Measurements from ENCODE around the gene S100A1.
A peak's percentile ranks its signal among the peaks of the same experiment; 100 is the strongest.

Gene S100A1

DNA sequence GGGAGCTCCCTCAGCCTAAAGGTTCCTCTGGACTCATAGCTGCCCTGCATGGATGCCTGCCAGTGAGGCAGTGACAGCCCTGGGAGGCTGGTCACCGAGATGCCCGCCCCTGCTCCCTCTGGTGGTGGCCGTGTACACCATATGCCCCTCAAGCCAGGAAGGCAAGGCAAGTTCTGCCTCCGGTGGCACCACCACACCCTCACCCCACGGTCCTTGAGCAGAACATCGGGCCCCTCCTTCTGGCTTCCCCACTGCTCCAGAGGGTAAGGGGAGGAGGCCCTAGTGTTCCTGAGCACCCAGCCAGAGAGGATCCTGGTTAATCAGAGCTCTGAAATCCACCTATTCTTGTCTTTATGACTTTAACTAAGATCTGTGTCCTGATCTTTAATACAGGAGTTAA lies 10.6 kb upstream of the S100A1 start:
- H3K14ac ChIP-seq (ENCODE audit: low read length in 2 of 2), result no peak overlapping the region
- peak overlapping the region; percentile 15 to 65 for H3K4ac ChIP-seq (ENCODE audit: low read depth in 1 of 2, low read length in 2 of 2)
- H2BK5ac ChIP-seq (ENCODE audit: low read depth, low read length, poor library complexity, severe bottlenecking), result no peak overlapping the region
- peak; percentile 70 for DNase-seq
- H4K91ac ChIP-seq (ENCODE audit: low read length), result no peak overlapping the region
- H3K9me3 ChIP-seq (ENCODE audit: control insufficient read depth, low read length), result peaks cover 5% of the 10 kb centered on the region
- H3K9ac ChIP-seq (ENCODE audit: low read length), result peak overlapping the region; percentile 47
- H3K27ac ChIP-seq (ENCODE audit: low read length, poor library complexity, severe bottlenecking), result no peak overlapping the region
- peaks cover 20% of the 10 kb centered on the region for H3K4me1 ChIP-seq (ENCODE audit: control insufficient read depth, insufficient read depth, low read depth, low read length)
- H2AK5ac ChIP-seq (ENCODE audit: low read length, severe bottlenecking), result no peak overlapping the region
- no peak overlapping the region for H3K4me3 ChIP-seq (ENCODE audit: insufficient read depth in 1 of 2, low read depth in 1 of 2, low read length in 2 of 2)
- H3K18ac ChIP-seq (ENCODE audit: low read depth in 1 of 2, low read length in 2 of 2), result peak overlapping the region in 1 of 2 experiments; percentile 5
- H3K23ac ChIP-seq (ENCODE audit: low read length in 2 of 2), result no peak overlapping the region
- H2BK120ac ChIP-seq (ENCODE audit: low read depth, low read length), result peak overlapping the region; percentile 11
- H2BK12ac ChIP-seq (ENCODE audit: low read length in 2 of 2), result no peak overlapping the region
- H3K79me1 ChIP-seq (replicated peaks; ENCODE audit: low read length, poor library complexity, severe bottlenecking), result peaks cover 3% of the 10 kb centered on the region
- H3K36me3 ChIP-seq (ENCODE audit: control insufficient read depth in 1 of 2, insufficient read depth in 2 of 2, low read depth in 1 of 2, low read length in 2 of 2), result peaks cover 24 to 45% of the 10 kb centered on the region in 2 experiments
- no peaks in the 10 kb centered on the region for H3K27me3 ChIP-seq (ENCODE audit: control insufficient read depth in 1 of 2, insufficient read depth in 1 of 2, low read length in 2 of 2)
- 13% methylated on average over 6 of the region's 6 CpGs for WGBS
- H4K8ac ChIP-seq (ENCODE audit: low read length), result peak overlapping the region; percentile 50
- H3K4me2 ChIP-seq (ENCODE audit: low read length, poor library complexity, severe bottlenecking), result no peak overlapping the region
- H2AFZ ChIP-seq (ENCODE audit: low read depth, low read length), result no peak overlapping the region
- no peak overlapping the region for H2BK15ac ChIP-seq (ENCODE audit: low read depth, poor library complexity, severe bottlenecking)

DNA sequence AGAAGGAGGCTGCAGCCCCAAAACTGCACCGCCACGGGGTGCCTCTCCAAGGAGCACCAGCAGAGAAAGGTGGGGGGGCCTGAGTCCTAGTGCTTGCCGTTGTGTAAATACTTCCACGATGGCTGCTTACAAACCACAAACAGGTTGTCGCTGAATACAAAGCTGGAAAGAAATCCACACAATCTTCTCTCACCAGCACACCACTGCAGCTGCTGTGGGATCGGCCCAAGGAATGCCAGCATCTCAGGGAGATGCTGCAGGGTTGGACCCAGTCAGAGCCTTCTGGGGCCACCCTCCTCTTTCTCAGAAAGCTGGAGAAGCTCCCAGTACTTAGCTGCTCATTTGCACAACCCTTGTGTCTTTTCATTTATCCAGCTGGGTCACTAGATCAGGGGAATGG lies 9.1 kb upstream of the S100A1 start:
- Histone ChIP-seq H3K27me3 (ENCODE audit: control insufficient read depth in 1 of 2, insufficient read depth in 1 of 2, low read length in 2 of 2) (no peaks in the 10 kb centered on the region), H3K79me1 (replicated peaks; ENCODE audit: low read length, poor library complexity, severe bottlenecking) (peaks cover 4% of the 10 kb centered on the region), H3K9me3 (ENCODE audit: control insufficient read depth, low read length) (peaks cover 5% of the 10 kb centered on the region), H2BK120ac (ENCODE audit: low read depth, low read length) (no peak overlapping the region), H3K4me1 (ENCODE audit: control insufficient read depth, insufficient read depth, low read depth, low read length) (peaks cover 13% of the 10 kb centered on the region), H3K14ac (ENCODE audit: low read length in 2 of 2) (no peak overlapping the region), H3K18ac (ENCODE audit: low read depth in 1 of 2, low read length in 2 of 2) (no peak overlapping the region), H3K9ac (ENCODE audit: low read length) (no peak overlapping the region), H2BK12ac (ENCODE audit: low read length in 2 of 2) (no peak overlapping the region), H2AFZ (ENCODE audit: low read depth, low read length) (no peak overlapping the region), H3K23ac (ENCODE audit: low read length in 2 of 2) (no peak overlapping the region), H3K27ac (ENCODE audit: low read length, poor library complexity, severe bottlenecking) (no peak overlapping the region), H3K4ac (ENCODE audit: low read depth in 1 of 2, low read length in 2 of 2) (no peak overlapping the region), H3K36me3 (ENCODE audit: control insufficient read depth in 1 of 2, insufficient read depth in 2 of 2, low read depth in 1 of 2, low read length in 2 of 2) (peaks cover 30 to 59% of the 10 kb centered on the region in 2 experiments), H3K4me2 (ENCODE audit: low read length, poor library complexity, severe bottlenecking) (no peak overlapping the region), H2BK5ac (ENCODE audit: low read depth, low read length, poor library complexity, severe bottlenecking) (no peak overlapping the region), H2BK15ac (ENCODE audit: low read depth, poor library complexity, severe bottlenecking) (no peak overlapping the region), H2AK5ac (ENCODE audit: low read length, severe bottlenecking) (no peak overlapping the region), H3K4me3 (ENCODE audit: insufficient read depth in 1 of 2, low read depth in 1 of 2, low read length in 2 of 2) (no peak overlapping the region), H4K8ac (ENCODE audit: low read length) (no peak overlapping the region), H4K91ac (ENCODE audit: low read length) (no peak overlapping the region)
- DNase-seq, result no peak
- 96% methylated on average over 6 of the region's 6 CpGs for WGBS

DNA sequence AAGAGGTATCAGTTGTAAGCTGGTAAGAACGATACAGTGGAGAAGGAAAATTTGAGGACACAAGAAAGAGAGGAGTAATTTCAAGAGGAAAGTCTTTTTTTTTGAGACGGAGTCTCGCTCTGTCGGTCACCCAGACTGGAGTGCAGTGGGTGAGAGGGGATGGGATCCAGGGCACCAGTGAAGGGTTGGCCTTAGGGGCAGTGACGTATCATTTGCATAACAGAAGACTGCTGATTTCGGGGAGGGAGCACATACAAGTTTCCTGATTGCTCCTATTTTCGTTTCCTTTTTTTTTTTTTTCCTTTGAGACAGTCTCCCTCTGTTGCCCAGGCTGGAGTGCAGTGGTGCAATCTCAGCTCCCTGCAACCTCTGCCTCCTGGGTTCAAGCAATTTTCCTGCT lies 5.1 kb upstream of the S100A1 start:
- Histone ChIP-seq H3K14ac (ENCODE audit: low read length in 2 of 2) (no peak overlapping the region), H3K9ac (ENCODE audit: low read length) (peak overlapping the region; percentile 6), H2BK15ac (ENCODE audit: low read depth, poor library complexity, severe bottlenecking) (no peak overlapping the region), H3K27ac (ENCODE audit: low read length, poor library complexity, severe bottlenecking) (no peak overlapping the region), H2BK12ac (ENCODE audit: low read length in 2 of 2) (no peak overlapping the region), H4K8ac (ENCODE audit: low read length) (no peak overlapping the region), H3K4me1 (ENCODE audit: control insufficient read depth, insufficient read depth, low read depth, low read length) (peaks cover 22% of the 10 kb centered on the region), H3K79me1 (replicated peaks; ENCODE audit: low read length, poor library complexity, severe bottlenecking) (peaks cover 6% of the 10 kb centered on the region), H3K18ac (ENCODE audit: low read depth in 1 of 2, low read length in 2 of 2) (no peak overlapping the region), H3K27me3 (ENCODE audit: control insufficient read depth in 1 of 2, insufficient read depth in 1 of 2, low read length in 2 of 2) (no peaks in the 10 kb centered on the region), H3K4me3 (ENCODE audit: insufficient read depth in 1 of 2, low read depth in 1 of 2, low read length in 2 of 2) (no peak overlapping the region), H4K91ac (ENCODE audit: low read length) (no peak overlapping the region), H3K9me3 (ENCODE audit: control insufficient read depth, low read length) (peaks cover 5% of the 10 kb centered on the region), H2AK5ac (ENCODE audit: low read length, severe bottlenecking) (no peak overlapping the region), H3K23ac (ENCODE audit: low read length in 2 of 2) (no peak overlapping the region), H3K4ac (ENCODE audit: low read depth in 1 of 2, low read length in 2 of 2) (no peak overlapping the region), H2BK120ac (ENCODE audit: low read depth, low read length) (no peak overlapping the region), H2BK5ac (ENCODE audit: low read depth, low read length, poor library complexity, severe bottlenecking) (no peak overlapping the region), H3K36me3 (ENCODE audit: control insufficient read depth in 1 of 2, insufficient read depth in 2 of 2, low read depth in 1 of 2, low read length in 2 of 2) (peaks cover 36 to 70% of the 10 kb centered on the region in 2 experiments), H2AFZ (ENCODE audit: low read depth, low read length) (no peak overlapping the region), H3K4me2 (ENCODE audit: low read length, poor library complexity, severe bottlenecking) (no peak overlapping the region)
- no peak for DNase-seq
- 87% methylated on average over 7 of the region's 7 CpGs for WGBS

DNA sequence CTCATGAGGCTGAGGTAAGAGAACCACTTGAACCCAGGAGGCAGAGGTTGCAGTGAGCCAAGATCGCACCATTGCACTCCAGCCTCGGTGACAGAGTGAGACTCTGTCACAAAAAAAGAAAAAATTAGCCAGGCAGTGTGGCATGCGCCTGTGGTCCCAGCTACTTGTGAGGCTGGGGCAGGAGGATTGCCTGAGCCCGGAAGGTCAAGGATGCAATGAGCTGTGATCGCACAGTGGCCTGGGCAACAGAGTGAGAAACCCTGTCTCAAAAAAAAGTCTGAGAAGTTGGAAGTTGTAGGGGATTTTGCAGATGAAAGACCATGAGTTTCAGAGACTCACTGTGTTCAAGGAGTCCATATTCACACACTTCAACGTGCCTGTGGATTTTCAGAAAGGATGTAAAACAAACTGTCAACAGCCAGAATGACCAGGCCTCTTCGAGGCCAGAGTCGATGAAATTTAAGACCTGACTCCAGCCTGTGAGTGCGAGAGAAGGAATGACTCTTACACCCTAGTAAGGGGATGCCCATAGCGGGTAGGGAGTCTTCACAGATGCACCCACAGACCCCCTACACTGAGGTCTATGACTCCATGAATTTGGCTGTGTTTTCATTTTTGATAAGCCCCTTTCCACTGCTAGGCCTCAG lies 3.1 kb upstream of the S100A1 start:
- no peak overlapping the region for H2BK120ac ChIP-seq (ENCODE audit: low read depth, low read length)
- H2BK15ac ChIP-seq (ENCODE audit: low read depth, poor library complexity, severe bottlenecking), result no peak overlapping the region
- H3K9me3 ChIP-seq (ENCODE audit: control insufficient read depth, low read length), result no peaks in the 10 kb centered on the region
- H3K23ac ChIP-seq (ENCODE audit: low read length in 2 of 2), result peak overlapping the region in 1 of 2 experiments; percentile 6
- no peak overlapping the region for H3K27ac ChIP-seq (ENCODE audit: low read length, poor library complexity, severe bottlenecking)
- no peak overlapping the region for H4K91ac ChIP-seq (ENCODE audit: low read length)
- H3K18ac ChIP-seq (ENCODE audit: low read depth in 1 of 2, low read length in 2 of 2), result peak overlapping the region; percentile 23 to 28
- no peak overlapping the region for H2BK12ac ChIP-seq (ENCODE audit: low read length in 2 of 2)
- H4K8ac ChIP-seq (ENCODE audit: low read length), result no peak overlapping the region
- H3K4ac ChIP-seq (ENCODE audit: low read depth in 1 of 2, low read length in 2 of 2), result no peak overlapping the region
- no peaks in the 10 kb centered on the region for H3K27me3 ChIP-seq (ENCODE audit: control insufficient read depth in 1 of 2, insufficient read depth in 1 of 2, low read length in 2 of 2)
- H3K4me3 ChIP-seq (ENCODE audit: insufficient read depth in 1 of 2, low read depth in 1 of 2, low read length in 2 of 2), result peak overlapping the region in 1 of 2 experiments; percentile 88
- H2AK5ac ChIP-seq (ENCODE audit: low read length, severe bottlenecking), result peak overlapping the region; percentile 54
- peak overlapping the region; percentile 96 for H3K9ac ChIP-seq (ENCODE audit: low read length)
- no peak overlapping the region for H3K4me2 ChIP-seq (ENCODE audit: low read length, poor library complexity, severe bottlenecking)
- DNase-seq, result peak; percentile 30
- H2AFZ ChIP-seq (ENCODE audit: low read depth, low read length), result no peak overlapping the region
- H3K79me1 ChIP-seq (replicated peaks; ENCODE audit: low read length, poor library complexity, severe bottlenecking), result peaks cover 8% of the 10 kb centered on the region
- no peak overlapping the region for H2BK5ac ChIP-seq (ENCODE audit: low read depth, low read length, poor library complexity, severe bottlenecking)
- H3K36me3 ChIP-seq (ENCODE audit: control insufficient read depth in 1 of 2, insufficient read depth in 2 of 2, low read depth in 1 of 2, low read length in 2 of 2), result peaks cover 20 to 51% of the 10 kb centered on the region in 2 experiments
- H3K14ac ChIP-seq (ENCODE audit: low read length in 2 of 2), result no peak overlapping the region
- 71% methylated on average over 10 of the region's 10 CpGs for WGBS
- H3K4me1 ChIP-seq (ENCODE audit: control insufficient read depth, insufficient read depth, low read depth, low read length), result peaks cover 29% of the 10 kb centered on the region
